Body of pancreas (tissue), 4 donors: Measurements from ENCODE around the gene PGLYRP4. TPM values are rescaled to one million over a fixed set of nuclear protein-coding genes. Genes with fewer than 3 reads are reported as not detected.
A peak's percentile ranks its signal among the peaks of the same experiment; 100 is the strongest.

Experiments used
- ATAC-seq: fragments of 150-250 bp; one replicate; pipeline ENCODE4 v1.9.1; 2016
- DNase-seq, 4 donors: peaks; one replicate each; pipeline ENCODE4 v3.0.0-alpha.2; 2019
- H3K27ac ChIP-seq, 4 donors: fragments of 200-600 bp; sonication (generic); 1 replicate in 3 of 4; 2 replicates in 1 of 4; pipeline versions ENCODE4 v1.5.1 to v1.6.1; 2016 to 2019; ENCODE audit warnings: mild to moderate bottlenecking in 1 of 4, mixed read lengths in 1 of 4, moderate library complexity in 1 of 4
- H3K27me3 ChIP-seq, 2 donors: fragments of 200-600 bp; sonication (generic); one replicate each; pipeline ENCODE4 v1.6.0; 2016; ENCODE audit warnings: mild to moderate bottlenecking in 1 of 2
- H3K36me3 ChIP-seq, 2 donors: fragments of 200-600 bp; sonication (generic); replicated peaks in 1 of 2; 2 replicates each; pipeline ENCODE4 v1.5.1; 2016; ENCODE audit warnings: low read depth in 2 of 2; ENCODE audit not compliant: insufficient read depth in 1 of 2
- H3K4me1 ChIP-seq: fragments of 200-600 bp; sonication (generic); one replicate; pipeline ENCODE4 v1.6.0; 2016
- H3K4me3 ChIP-seq, 2 donors: fragments of 200-600 bp; sonication (generic); 1 replicate in 1 of 2; 2 replicates in 1 of 2; pipeline ENCODE4 v1.5.1; 2016 to 2019
- H3K9me3 ChIP-seq, 3 donors: fragments of 200-600 bp; sonication (generic); 1 replicate in 2 of 3; 2 replicates in 1 of 3; pipeline ENCODE4 v1.5.1; 2016
- POLR2A ChIP-seq, 3 donors: fragments of 450-650 bp; IDR thresholded peaks; one replicate each; pipeline ENCODE4 v1.6.1; 2016; ENCODE audit warnings: antibody characterized with exemption in 3 of 3, mild to moderate bottlenecking in 2 of 3
- WGBS, 2 donors: methylation state at CpG; one replicate each; pipeline ENCODE4 v1.1.5; 2017; 5-methylcytosine and 5-hydroxymethylcytosine counted together
- intact Hi-C: fragments of 100-400 bp; cut with DNase I; formaldehyde crosslinking; loops from one replicate; pipeline ENCODE4 v1.15.1; 2023
- total RNA-seq, 2 donors: library from RNA; depleted of rRNA; stranded (reverse); fragments of >200 nt; gene quantifications; one replicate each; pipeline ENCODE4 v1.1.0, GENCODE V29; 2016
- TF ChIP-seq, protein P1 (sequence below), 7 experiments: fragments of 450-650 bp in 4 of 7; fragments of 200-600 bp in 3 of 7; sonication (generic) in 3 of 7; IDR thresholded peaks; one replicate each; pipeline ENCODE4 v1.5.1; 2016 to 2019; ENCODE audit warnings: antibody characterized with exemption in 7 of 7

Gene PGLYRP4
- total RNA-seq, 2 donors from 2014 or later, result not detected

DNA sequence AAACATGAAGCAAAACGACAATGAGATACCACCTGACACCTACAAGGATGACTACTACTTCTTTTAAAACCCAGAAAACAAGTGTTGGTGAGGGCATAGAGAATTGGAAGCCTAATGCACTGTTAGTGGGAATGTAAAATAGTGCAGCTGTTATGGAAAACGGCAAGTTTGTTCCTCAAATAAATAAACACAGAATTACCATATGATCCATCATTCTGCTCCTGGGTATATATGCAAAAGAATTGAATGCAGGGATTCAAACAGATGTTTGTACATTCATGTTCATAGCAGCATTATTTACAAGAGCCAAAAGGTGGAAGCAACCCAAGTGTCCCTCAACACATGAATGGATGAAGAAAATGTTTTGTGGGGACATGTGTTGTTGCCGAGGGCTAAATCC is 43.6 kb upstream of the PGLYRP4 start:
- Histone ChIP-seq H3K4me3 (no peak overlapping the region), H3K9me3 (no peaks in the 10 kb centered on the region), H3K27ac (no peak overlapping the region), H3K4me1 (no peaks in the 10 kb centered on the region), H3K36me3 (no peaks in the 10 kb centered on the region), H3K27me3 (no peaks in the 10 kb centered on the region)
- intact Hi-C loops, result no loop called here
- WGBS, 2 donors, result 29 to 36% methylated on average over 3 of the region's 3 CpGs
- DNase-seq (no peak), ATAC-seq (no peak)
- no peak for TF ChIP-seq POLR2A (IDR thresholded peaks at IDR 0.05)
- TF ChIP-seq, protein P1, sequence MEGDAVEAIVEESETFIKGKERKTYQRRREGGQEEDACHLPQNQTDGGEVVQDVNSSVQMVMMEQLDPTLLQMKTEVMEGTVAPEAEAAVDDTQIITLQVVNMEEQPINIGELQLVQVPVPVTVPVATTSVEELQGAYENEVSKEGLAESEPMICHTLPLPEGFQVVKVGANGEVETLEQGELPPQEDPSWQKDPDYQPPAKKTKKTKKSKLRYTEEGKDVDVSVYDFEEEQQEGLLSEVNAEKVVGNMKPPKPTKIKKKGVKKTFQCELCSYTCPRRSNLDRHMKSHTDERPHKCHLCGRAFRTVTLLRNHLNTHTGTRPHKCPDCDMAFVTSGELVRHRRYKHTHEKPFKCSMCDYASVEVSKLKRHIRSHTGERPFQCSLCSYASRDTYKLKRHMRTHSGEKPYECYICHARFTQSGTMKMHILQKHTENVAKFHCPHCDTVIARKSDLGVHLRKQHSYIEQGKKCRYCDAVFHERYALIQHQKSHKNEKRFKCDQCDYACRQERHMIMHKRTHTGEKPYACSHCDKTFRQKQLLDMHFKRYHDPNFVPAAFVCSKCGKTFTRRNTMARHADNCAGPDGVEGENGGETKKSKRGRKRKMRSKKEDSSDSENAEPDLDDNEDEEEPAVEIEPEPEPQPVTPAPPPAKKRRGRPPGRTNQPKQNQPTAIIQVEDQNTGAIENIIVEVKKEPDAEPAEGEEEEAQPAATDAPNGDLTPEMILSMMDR (IDR thresholded peaks at IDR 0.05), result no peak

DNA sequence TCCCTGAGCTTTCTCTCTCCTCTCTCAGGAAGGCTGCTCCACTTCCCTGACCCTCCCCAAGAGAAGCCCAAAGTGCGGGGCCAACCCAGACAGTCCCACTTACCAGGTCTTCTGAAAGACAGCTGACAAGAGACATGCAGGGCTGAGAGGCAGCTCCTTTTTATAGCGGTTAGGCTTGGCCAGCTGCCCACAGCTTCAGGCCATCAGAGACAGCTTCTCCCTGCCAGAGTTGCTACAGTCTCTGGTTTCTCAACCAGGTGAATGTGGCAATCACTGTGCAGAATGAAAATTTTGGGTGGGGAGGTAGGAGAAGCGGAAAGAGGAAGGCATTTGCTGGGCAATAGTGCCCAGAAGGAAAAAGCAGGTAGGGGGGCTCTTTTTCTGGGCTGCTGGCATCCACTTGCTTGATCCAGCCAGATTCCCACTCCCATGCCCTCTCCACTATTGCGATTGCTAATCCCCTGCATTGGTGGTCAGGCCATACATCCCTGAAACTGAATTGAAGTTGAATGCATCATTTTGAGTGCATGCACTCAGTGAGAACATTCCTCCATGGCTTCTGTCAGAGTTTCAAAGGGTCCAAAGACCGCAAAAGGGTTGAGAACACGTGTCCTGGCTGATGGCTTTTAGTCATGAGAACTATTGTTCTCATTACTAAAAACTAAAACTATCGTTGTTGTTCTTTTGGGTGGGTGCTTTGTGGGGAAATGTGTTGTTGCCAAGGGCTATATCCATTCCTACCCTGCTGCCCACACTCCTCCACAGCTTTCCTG is 42.5 kb upstream of the PGLYRP4 start, which contains the start of gene S100A8:
TSS of gene S100A8 (minus strand) at position 136 of the 773 bp plus-strand sequence. CDS start 538 bp downstream, outside the sequence.
- DNase-seq, result peak in 3 of 4 donors; percentile 19 to 58 (median 20)
- H3K27me3 ChIP-seq, result no peaks in the 10 kb centered on the region
- no peak for ATAC-seq
- no peaks in the 10 kb centered on the region for H3K4me1 ChIP-seq
- no peak within 1 kb of the TSS for H3K27ac ChIP-seq
- no peak within 1 kb of the TSS for H3K4me3 ChIP-seq
- no peaks in the 10 kb centered on the region for H3K36me3 ChIP-seq
- TF ChIP-seq POLR2A (IDR thresholded peaks at IDR 0.05), result no peak
- TF ChIP-seq, protein P1 (IDR thresholded peaks at IDR 0.05), result no peak
- no peaks in the 10 kb centered on the region for H3K9me3 ChIP-seq
- WGBS, 2 donors, result 50 to 66% methylated on average over 7 of the region's 7 CpGs
- intact Hi-C loops, result no loop called here

DNA sequence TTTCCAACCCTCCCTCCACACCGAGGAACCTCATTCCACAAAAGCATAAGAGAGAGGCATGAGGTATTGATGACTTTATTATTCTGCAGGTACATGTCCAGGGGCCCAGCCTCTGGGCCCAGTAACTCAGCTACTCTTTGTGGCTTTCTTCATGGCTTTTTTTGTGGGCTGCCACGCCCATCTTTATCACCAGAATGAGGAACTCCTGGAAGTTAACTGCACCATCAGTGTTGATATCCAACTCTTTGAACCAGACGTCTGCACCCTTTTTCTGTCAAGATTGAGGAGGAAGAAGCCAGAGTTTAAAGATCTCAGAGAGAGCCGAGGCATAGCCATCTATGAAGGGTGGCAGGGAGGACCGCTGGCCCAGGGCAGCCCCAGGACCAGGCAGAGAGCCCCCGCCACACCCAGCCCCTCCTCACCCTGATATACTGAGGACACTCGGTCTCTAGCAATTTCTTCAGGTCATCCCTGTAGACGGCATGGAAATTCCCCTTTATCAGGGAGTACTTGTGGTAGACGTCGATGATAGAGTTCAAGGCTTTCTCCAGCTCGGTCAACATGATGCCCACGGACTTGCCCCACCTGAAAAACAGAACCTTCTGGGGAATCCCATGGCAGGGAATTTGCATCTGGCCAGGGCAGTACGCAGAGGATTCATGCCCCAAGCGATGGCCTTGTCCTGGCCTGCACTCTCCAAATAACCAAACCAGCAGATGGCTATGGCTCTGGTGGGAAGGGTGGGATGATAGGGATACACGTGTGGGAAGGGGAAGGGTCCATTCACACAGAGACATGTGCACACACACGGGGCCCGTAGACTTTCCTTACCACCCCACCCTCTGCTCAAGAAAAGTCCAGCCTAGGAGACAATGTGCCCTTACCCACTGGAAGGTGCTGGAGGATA is 41.6 kb upstream of the PGLYRP4 start:
- Histone ChIP-seq H3K9me3 (no peaks in the 10 kb centered on the region), H3K4me1 (no peaks in the 10 kb centered on the region), H3K36me3 (no peaks in the 10 kb centered on the region), H3K27me3 (no peaks in the 10 kb centered on the region), H3K4me3 (no peak overlapping the region), H3K27ac (no peak overlapping the region)
- WGBS, 2 donors, result 54 to 55% methylated on average over 15 to 17 of the region's 17 CpGs
- intact Hi-C loops, result no loop called here
- DNase-seq, result no peak
- TF ChIP-seq, protein P1 (IDR thresholded peaks at IDR 0.05), result no peak
- no peak for TF ChIP-seq POLR2A (IDR thresholded peaks at IDR 0.05)
- ATAC-seq, result no peak

DNA sequence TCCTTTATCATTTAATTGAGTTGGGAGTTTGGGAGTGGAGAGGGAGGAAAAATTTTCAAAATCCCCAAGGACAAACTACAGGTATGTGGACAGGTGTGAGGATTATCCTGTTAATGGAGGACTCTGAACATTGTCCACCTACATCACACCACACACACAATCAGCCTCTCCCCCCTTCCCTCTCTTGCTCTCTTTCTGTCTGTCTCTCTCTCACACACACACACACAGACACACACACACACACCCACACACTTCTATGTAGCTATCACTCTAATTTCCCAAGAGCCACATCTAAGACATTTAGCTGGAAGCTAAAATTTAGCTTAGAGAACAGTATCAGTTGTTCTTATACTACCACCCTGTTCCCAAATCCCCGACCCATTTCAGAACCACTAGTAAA is 40.8 kb upstream of the PGLYRP4 start:
- no peaks in the 10 kb centered on the region for H3K4me1 ChIP-seq
- no peaks in the 10 kb centered on the region for H3K27me3 ChIP-seq
- no peak overlapping the region for H3K4me3 ChIP-seq
- no peak overlapping the region for H3K27ac ChIP-seq
- TF ChIP-seq POLR2A (IDR thresholded peaks at IDR 0.05), result no peak
- TF ChIP-seq, protein P1 (IDR thresholded peaks at IDR 0.05), result no peak
- 55 to 70% methylated on average over 1 of the region's 1 CpG for WGBS, 2 donors
- DNase-seq (no peak), ATAC-seq (no peak)
- no peaks in the 10 kb centered on the region for H3K9me3 ChIP-seq
- intact Hi-C loops, result no loop called here
- H3K36me3 ChIP-seq, result no peaks in the 10 kb centered on the region
